Umbilical cord (tissue), 2 donors: ENCODE measurements around the gene CASP10. TPM values are rescaled to one million over a fixed set of nuclear protein-coding genes. Genes with fewer than 3 reads are reported as not detected.
"Not testable (repeated sequence)": the region's sequence is repeated elsewhere in the genome, so short reads cannot be mapped to it uniquely, and the experiment has no call there.

Experiments used
- DNase-seq: peaks from one replicate; pipeline ENCODE4 v3.0.0-alpha.2; 2015; ENCODE audit warnings: low spot score
- total RNA-seq: library from RNA; depleted of rRNA; stranded (reverse); fragments of >200 nt; gene quantifications from one replicate; pipeline ENCODE4 v1.2.3, GENCODE V29; 2014; ENCODE audit warnings: low replicate concordance; ENCODE audit not compliant: insufficient read depth

The CASP10 gene
- total RNA-seq, 1 donor from 2014 or later: 3.4 TPM

GRCh38 chr2:201232467-201232815, 49.5 kb downstream of the CASP10 start:
- DNase-seq: no peak

GRCh38 chr2:201233192-201233811, 50.4 kb downstream of the CASP10 start:
- DNase-seq: no peak

- DNase-seq: no peak
Measured at GRCh38 chr2:201233812-201234662, 51.1 kb downstream of the CASP10 start.

- no peak for DNase-seq
Measured at GRCh38 chr2:201234663-201235135, 51.8 kb downstream of the CASP10 start.

- peak; percentile 79 for DNase-seq
Measured at GRCh38 chr2:201235860-201236811, 53.2 kb downstream of the CASP10 start.

GRCh38 chr2:201237486-201238123, 54.7 kb downstream of the CASP10 start:
- no peak for DNase-seq

- not testable (repeated sequence) for DNase-seq
Measured at GRCh38 chr2:201239167-201239935, 56.4 kb downstream of the CASP10 start.

- DNase-seq: no peak
Measured at GRCh38 chr2:201242571-201243277, 59.8 kb downstream of the CASP10 start.

- DNase-seq: no peak
Measured at GRCh38 chr2:201244829-201245228, 61.9 kb downstream of the CASP10 start.

GRCh38 chr2:201246280-201246679, 63.3 kb downstream of the CASP10 start:
- no peak for DNase-seq

GRCh38 chr2:201248288-201248844, 65.4 kb downstream of the CASP10 start:
- DNase-seq: no peak

- DNase-seq: no peak
Measured at GRCh38 chr2:201249889-201250288, 66.9 kb downstream of the CASP10 start.

- no peak for DNase-seq
Measured at GRCh38 chr2:201250741-201251140, 67.8 kb downstream of the CASP10 start.

GRCh38 chr2:201254081-201254730, 71.3 kb downstream of the CASP10 start:
- peak; percentile 47 for DNase-seq

GRCh38 chr2:201255408-201256033, 72.6 kb downstream of the CASP10 start:
- DNase-seq: no peak

GRCh38 chr2:201256082-201256481, 73.1 kb downstream of the CASP10 start:
- peak; percentile 58 for DNase-seq

GRCh38 chr2:201257381-201257955, 74.5 kb downstream of the CASP10 start:
- no peak for DNase-seq
